Ascending aorta (tissue), 2 donors: Measurements from ENCODE around the gene MARCHF11. TPM values are rescaled to one million over a fixed set of nuclear protein-coding genes. Genes with fewer than 3 reads are reported as not detected.

Source experiments
- DNase-seq, 2 donors: peaks; one replicate each; pipeline ENCODE4 v3.0.0-alpha.2; 2019; ENCODE audit warnings: low spot score in 2 of 2
- H3K27ac ChIP-seq, 2 donors: fragments of 200-600 bp; sonication (generic); one replicate each; pipeline ENCODE4 v1.5.1; 2016 to 2017; ENCODE audit warnings: mild to moderate bottlenecking in 1 of 2
- H3K27me3 ChIP-seq: fragments of 200-600 bp; sonication (generic); one replicate; pipeline ENCODE4 v1.5.1; 2017
- H3K36me3 ChIP-seq, 2 donors: fragments of 200-600 bp; sonication (generic); one replicate each; pipeline ENCODE4 v1.5.1; 2016
- H3K4me1 ChIP-seq, 2 donors: fragments of 200-600 bp; sonication (generic); one replicate each; pipeline ENCODE4 v1.5.1; 2016 to 2017; ENCODE audit warnings: mild to moderate bottlenecking in 1 of 2
- H3K4me3 ChIP-seq, 2 donors: fragments of 200-600 bp; sonication (generic); one replicate each; pipeline ENCODE4 v1.5.1; 2016 to 2017; ENCODE audit warnings: mild to moderate bottlenecking in 1 of 2
- H3K9me3 ChIP-seq, 2 donors: fragments of 200-600 bp; sonication (generic); one replicate each; pipeline ENCODE4 v1.5.1; 2016
- intact Hi-C: fragments of 100-400 bp; cut with DNase I; formaldehyde crosslinking; loops from one replicate; pipeline ENCODE4 v1.15.1; 2023
- total RNA-seq: library from RNA; depleted of rRNA; stranded (reverse); fragments of >200 nt; gene quantifications from one replicate; pipeline ENCODE4 v1.1.0, GENCODE V29; 2016
- TF ChIP-seq, protein P1 (sequence below), 3 experiments: fragments of 200-600 bp in 2 of 3; fragments of 450-650 bp in 1 of 3; sonication (generic) in 2 of 3; IDR thresholded peaks; one replicate each; pipeline ENCODE4 v1.5.1; 2016 to 2019; ENCODE audit warnings: antibody characterized with exemption in 3 of 3, mild to moderate bottlenecking in 1 of 3, moderate library complexity in 1 of 3

The MARCHF11 gene
- total RNA-seq, 1 donor from 2014 or later, result not detected

DNA sequence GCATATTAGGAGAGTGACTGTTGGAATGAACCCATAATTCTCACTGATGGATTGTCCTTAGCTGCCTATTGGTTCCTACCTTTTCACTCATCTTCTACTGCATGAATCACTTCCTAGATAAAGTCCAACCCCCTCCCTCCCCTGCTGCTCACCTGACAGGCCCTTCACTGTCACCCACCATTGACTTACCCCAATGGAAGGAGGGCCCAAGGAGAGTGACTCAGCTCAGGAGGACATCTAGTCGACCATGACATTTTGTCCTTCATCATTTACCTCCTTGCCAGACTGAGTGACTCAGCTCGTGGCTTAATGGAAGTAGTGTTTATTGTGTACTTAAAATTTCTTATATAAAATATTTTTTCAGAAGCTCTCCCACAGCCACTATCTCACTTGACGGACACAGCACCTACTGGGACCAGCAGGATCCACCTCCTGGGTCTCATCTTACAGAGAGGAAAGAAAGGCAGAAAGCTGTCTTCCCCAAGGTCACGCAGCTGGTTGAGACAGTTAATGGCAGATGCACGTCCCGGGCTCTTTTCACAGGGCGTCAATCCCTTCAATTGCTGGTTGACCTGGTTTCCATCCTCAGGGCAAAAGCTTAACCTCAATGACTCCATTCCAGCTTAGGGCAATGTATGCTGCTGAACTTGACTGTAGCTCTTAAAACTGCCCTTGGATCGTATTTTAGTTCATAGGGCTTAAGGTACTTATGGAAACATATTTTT, 142.3 kb downstream of the MARCHF11 start:
- TF ChIP-seq, protein P1, sequence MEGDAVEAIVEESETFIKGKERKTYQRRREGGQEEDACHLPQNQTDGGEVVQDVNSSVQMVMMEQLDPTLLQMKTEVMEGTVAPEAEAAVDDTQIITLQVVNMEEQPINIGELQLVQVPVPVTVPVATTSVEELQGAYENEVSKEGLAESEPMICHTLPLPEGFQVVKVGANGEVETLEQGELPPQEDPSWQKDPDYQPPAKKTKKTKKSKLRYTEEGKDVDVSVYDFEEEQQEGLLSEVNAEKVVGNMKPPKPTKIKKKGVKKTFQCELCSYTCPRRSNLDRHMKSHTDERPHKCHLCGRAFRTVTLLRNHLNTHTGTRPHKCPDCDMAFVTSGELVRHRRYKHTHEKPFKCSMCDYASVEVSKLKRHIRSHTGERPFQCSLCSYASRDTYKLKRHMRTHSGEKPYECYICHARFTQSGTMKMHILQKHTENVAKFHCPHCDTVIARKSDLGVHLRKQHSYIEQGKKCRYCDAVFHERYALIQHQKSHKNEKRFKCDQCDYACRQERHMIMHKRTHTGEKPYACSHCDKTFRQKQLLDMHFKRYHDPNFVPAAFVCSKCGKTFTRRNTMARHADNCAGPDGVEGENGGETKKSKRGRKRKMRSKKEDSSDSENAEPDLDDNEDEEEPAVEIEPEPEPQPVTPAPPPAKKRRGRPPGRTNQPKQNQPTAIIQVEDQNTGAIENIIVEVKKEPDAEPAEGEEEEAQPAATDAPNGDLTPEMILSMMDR (IDR thresholded peaks at IDR 0.05), result no peak
- no peaks in the 10 kb centered on the region for H3K4me1 ChIP-seq
- intact Hi-C loops, result no loop called here

DNA sequence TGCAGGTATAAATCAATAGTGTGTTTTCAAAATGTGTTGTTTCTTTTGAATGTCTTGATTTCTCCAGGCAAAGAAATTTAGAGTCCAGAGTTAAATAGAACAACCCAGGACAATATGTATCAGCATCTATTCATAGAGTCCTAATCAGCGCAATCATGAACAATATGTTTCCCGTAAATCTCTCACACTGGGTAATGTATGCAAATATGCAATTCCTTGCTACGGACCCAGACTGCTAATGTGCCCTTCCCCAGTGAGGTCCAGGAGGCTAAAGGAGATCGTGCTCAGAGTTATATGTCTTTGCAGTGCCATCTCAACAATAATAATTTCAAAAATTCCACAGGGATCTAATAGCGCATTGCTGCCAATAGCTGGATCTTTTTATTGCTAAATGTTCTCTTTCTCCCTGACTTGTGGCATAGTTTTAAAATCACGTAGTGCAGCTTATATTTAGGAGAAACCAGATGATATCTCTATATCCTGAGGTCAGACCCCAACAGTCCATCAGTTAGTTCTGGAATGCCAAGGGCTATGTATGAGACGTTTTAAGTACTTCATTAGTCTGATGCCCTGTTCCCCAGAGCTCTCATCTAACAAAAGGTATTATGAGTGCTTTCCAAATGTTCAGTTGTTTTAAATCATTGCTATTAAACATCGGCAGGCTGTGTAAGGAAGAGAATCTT, 145.1 kb downstream of the MARCHF11 start:
- no peaks in the 10 kb centered on the region for H3K4me1 ChIP-seq
- no peak overlapping the region for H3K27ac ChIP-seq
- H3K36me3 ChIP-seq, result no peaks in the 10 kb centered on the region
- TF ChIP-seq, protein P1 (IDR thresholded peaks at IDR 0.05), result no peak
- H3K9me3 ChIP-seq, result no peaks in the 10 kb centered on the region
- no peaks in the 10 kb centered on the region for H3K27me3 ChIP-seq
- intact Hi-C loops, result no loop called here
- no peak overlapping the region for H3K4me3 ChIP-seq
- DNase-seq, result no peak

More for the DNA sequence above, 142.3 kb downstream of the MARCHF11 start:
- H3K9me3 ChIP-seq, result no peaks in the 10 kb centered on the region
- H3K27me3 ChIP-seq, result no peaks in the 10 kb centered on the region
- H3K4me3 ChIP-seq, result no peak overlapping the region
- H3K36me3 ChIP-seq, result no peaks in the 10 kb centered on the region
- no peak for DNase-seq
- H3K27ac ChIP-seq, result no peak overlapping the region

DNA sequence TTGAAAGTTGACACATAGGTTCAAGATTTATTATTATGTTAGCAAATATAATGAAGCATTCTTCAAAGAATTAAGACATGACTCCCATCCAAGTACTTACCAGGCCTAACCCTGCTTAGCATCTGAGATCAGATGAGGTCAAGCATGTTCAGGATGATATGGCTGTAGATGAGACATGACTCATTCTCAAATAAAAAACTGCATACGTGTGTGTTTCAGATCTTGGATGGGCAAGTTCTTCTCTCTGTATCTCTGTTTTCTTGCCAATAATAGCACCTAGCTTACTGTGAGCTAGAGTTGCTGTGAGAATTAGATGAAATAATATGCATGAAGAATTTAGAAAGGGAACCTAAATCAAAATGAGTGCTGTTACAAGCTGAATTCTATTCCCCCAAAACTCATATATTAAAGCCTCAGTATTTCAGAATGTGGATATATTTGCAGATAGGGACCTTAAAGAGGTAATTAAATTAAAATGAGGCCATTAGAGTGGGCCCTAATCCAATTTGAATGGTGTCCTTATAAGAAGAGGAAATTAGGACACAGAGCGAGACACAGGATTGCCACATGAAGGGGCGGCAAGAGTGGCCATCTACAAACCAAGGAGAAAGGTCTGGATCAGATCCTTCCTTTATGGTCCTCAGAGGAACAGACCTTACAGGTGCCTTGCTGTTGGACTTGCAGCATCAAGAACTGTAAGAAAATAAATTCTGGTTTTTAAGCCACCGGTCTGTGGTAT, 146.2 kb downstream of the MARCHF11 start:
- intact Hi-C loops, result no loop called here
- no peaks in the 10 kb centered on the region for H3K36me3 ChIP-seq
- H3K4me1 ChIP-seq, result no peaks in the 10 kb centered on the region
- no peak for DNase-seq
- TF ChIP-seq, protein P1 (IDR thresholded peaks at IDR 0.05), result no peak
- H3K27ac ChIP-seq, result no peak overlapping the region
- no peak overlapping the region for H3K4me3 ChIP-seq
- H3K9me3 ChIP-seq, result no peaks in the 10 kb centered on the region
- no peaks in the 10 kb centered on the region for H3K27me3 ChIP-seq

DNA sequence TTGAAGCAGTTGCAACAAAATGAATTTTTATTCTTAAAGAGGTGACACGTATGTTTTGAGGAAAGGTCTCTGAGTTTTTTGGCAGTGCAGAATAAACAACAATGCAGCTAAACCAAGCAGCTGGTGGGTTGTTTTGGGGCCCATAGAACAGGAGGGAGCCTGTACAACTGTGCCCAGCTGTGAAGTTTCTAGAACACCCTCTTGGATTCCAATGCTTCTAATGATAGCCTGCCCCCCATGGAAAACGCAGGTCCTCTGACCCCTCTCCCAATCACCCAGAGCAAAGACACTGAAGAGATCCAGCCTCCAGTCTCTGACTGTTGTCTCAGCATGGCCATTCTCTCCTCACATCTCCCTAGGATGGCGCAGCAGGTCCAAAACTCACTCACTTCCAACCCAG, 150.9 kb downstream of the MARCHF11 start:
- intact Hi-C loops, result no loop called here
- TF ChIP-seq, protein P1 (IDR thresholded peaks at IDR 0.05), result no peak

DNA sequence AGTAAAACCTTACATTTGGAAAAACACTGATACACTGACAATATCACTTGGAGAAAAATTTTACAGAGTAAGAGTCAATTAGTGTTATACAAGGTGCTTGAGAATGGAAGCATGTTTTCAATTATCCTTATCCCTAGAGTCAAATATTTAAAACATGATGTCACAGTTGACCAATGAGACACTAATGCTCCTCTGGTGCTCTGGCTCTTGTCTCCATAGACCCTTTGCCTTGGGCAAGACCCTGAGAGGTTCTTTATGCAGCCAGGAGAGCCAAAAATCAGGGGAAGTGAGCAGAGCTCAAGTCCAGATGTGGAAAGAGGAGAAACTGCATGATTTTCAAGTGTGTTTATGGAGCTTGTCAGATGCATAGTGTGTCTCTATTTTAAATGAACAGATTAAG, 153.9 kb downstream of the MARCHF11 start:
- H3K36me3 ChIP-seq, result no peaks in the 10 kb centered on the region
- H3K27me3 ChIP-seq, result no peaks in the 10 kb centered on the region
- no peak for DNase-seq
- no peaks in the 10 kb centered on the region for H3K4me1 ChIP-seq
- H3K27ac ChIP-seq, result no peak overlapping the region
- TF ChIP-seq, protein P1 (IDR thresholded peaks at IDR 0.05), result no peak
- H3K9me3 ChIP-seq, result no peaks in the 10 kb centered on the region
- H3K4me3 ChIP-seq, result no peak overlapping the region
- intact Hi-C loops, result no loop called here

More for the DNA sequence above, 150.9 kb downstream of the MARCHF11 start:
- Histone ChIP-seq H3K36me3 (no peaks in the 10 kb centered on the region), H3K4me3 (no peak overlapping the region), H3K4me1 (no peaks in the 10 kb centered on the region), H3K27ac (no peak overlapping the region), H3K9me3 (no peaks in the 10 kb centered on the region), H3K27me3 (no peaks in the 10 kb centered on the region)
- no peak for DNase-seq
